Activated CD4-positive, alpha-beta T cell treated with anti-CD3 and anti-CD28 coated beads for 36 hours (primary cell): ENCODE results near the gene GATAD1. TPM values are rescaled to one million over a fixed set of nuclear protein-coding genes. Genes with fewer than 3 reads are reported as not detected.
A peak's percentile ranks its signal among the peaks of the same experiment; 100 is the strongest.

Experiments
- ATAC-seq: fragments of 200-7000 bp; cut with Tn5 transposase; one replicate; pipeline ENCODE4 v1.10.0; 2021; ENCODE audit warnings: mild to moderate bottlenecking, moderate library complexity
- CTCF ChIA-PET: fragments of 350-600 bp; sonication (Branson Sonifier 250); formaldehyde crosslinking; loops from one replicate; lab custom pipeline; 2021; ENCODE audit warnings: antibody characterized with exemption; lab: Charles Lee
- POLR2A ChIA-PET: fragments of 350-600 bp; sonication (Branson Sonifier 250); formaldehyde crosslinking; loops from one replicate; lab custom pipeline; 2021; ENCODE audit warnings: antibody characterized with exemption, inconsistent platforms; lab: Charles Lee
- DNase-seq: peaks from one replicate; pipeline ENCODE4 v3.0.0-alpha.2; 2020
- H3K27ac Mint-ChIP-seq: one replicate; pipeline ENCODE4 v1.8.0; 2021; ENCODE audit warnings: mixed read lengths
- H3K27me3 Mint-ChIP-seq: one replicate; pipeline ENCODE4 v1.8.0; 2021; ENCODE audit warnings: mixed read lengths
- H3K36me3 Mint-ChIP-seq: one replicate; pipeline ENCODE4 v1.8.0; 2021; ENCODE audit warnings: low read depth, mixed read lengths
- H3K4me1 Mint-ChIP-seq: one replicate; pipeline ENCODE4 v1.8.0; 2021; ENCODE audit warnings: mixed read lengths
- H3K4me3 Mint-ChIP-seq: one replicate; pipeline ENCODE4 v1.8.0; 2021; ENCODE audit warnings: mild to moderate bottlenecking, moderate library complexity, mixed read lengths
- H3K9me3 Mint-ChIP-seq: one replicate; pipeline ENCODE4 v1.8.0; 2021; ENCODE audit warnings: low read depth, mixed read lengths
- intact Hi-C, 2 experiments: fragments of 100-400 bp; cut with DNase I in 1 of 2; cut with micrococcal nuclease in 1 of 2; formaldehyde crosslinking; loops; one replicate each; pipeline versions ENCODE4 v1.14.2 to v1.15.1; 2022 to 2024; cut with DNase I, micrococcal nuclease
- total RNA-seq, 2 experiments: library from RNA; stranded (reverse); gene quantifications; one replicate each; pipeline ENCODE4 v1.2.3, GENCODE V29; 2021

GATAD1 gene
- total RNA-seq, 2 experiments from 2014 or later = 18.4 to 19.0 TPM

DNA sequence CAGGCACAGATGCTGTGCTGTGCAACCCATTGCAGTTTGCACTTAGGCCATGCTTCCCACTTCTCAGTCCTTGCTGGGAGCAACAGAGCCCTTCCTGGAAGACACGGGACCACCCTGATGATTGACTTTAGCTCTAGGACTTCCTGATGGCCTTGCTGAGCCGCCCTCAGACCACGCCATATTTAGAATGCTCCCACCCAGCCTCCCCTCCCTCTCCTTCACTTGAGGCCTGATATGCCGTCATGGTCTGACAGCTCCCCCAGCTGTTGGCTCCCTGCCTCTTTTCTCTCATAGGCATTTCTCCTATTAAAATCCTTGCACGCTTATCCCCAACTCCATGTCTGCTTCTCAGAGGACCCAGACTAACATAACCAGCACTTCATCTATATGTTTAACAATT lies 29.4 kb upstream of the GATAD1 start:
- intact Hi-C loops = no loop called here
- H3K27ac Mint-ChIP-seq = no peak overlapping the region
- ChIA-PET POLR2A (no interaction called here), CTCF (no interaction called here)
- ATAC-seq (no peak), DNase-seq (no peak)
- no peaks in the 10 kb centered on the region for H3K36me3 Mint-ChIP-seq
- H3K4me3 Mint-ChIP-seq = no peak overlapping the region
- no peaks in the 10 kb centered on the region for H3K9me3 Mint-ChIP-seq
- peaks cover 8% of the 10 kb centered on the region for H3K27me3 Mint-ChIP-seq
- H3K4me1 Mint-ChIP-seq = no peaks in the 10 kb centered on the region

DNA sequence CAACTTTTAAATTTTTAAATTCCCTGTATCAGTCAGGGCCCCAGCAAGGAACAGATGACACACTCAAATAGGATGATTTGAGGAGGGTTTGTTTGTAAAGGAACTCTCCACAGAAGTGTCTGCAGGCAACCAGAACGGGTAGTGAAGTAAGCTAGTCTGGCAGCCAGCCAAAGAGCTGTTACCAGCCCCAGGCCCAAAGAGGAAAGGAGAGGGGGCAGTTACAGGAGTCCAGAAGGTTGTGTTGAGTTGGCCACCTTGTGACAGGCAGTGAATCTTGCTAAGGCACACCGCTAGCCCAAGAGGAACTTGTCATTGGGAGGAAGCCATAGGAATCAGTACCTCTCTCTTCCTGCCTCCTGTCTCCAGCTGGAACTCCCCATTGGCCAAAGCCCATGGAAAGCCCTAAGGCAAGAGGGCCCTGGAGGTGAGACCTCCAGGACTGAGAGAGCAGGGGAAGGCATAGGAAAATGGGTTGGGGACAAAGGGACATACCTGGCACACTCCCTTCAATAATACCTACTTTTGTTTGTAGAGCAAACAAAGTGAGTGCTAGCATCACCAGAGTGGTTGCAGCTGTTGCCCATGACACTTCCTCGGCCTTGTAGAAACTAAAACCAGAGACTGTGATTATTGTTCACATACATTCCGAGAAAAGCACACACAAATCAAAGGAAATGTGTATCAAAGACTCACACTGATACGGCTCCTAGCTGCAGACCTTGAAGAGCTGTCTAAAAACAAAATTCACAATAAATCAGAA lies 25.4 kb upstream of the GATAD1 start:
- no peak for DNase-seq
- no peak for ATAC-seq
- Mint-ChIP-seq H3K36me3 (no peaks in the 10 kb centered on the region), H3K4me3 (no peak overlapping the region), H3K27me3 (peaks cover 18% of the 10 kb centered on the region), H3K9me3 (no peaks in the 10 kb centered on the region), H3K27ac (no peak overlapping the region), H3K4me1 (peaks cover 10% of the 10 kb centered on the region)
- ChIA-PET CTCF (interaction anchor here (0.5 to 7.7 kb wide), 6 partner anchors 9 to 235 kb away, joined by 3 to 93 read pairs (median 4); partner anchors contain the start of gene GATAD1), POLR2A (no interaction called here)
- intact Hi-C loops = loop anchor here in 1 of 2 experiments (10.0 kb wide), 1 partner anchor 633 kb away; no protein-coding TSS in a partner anchor

DNA sequence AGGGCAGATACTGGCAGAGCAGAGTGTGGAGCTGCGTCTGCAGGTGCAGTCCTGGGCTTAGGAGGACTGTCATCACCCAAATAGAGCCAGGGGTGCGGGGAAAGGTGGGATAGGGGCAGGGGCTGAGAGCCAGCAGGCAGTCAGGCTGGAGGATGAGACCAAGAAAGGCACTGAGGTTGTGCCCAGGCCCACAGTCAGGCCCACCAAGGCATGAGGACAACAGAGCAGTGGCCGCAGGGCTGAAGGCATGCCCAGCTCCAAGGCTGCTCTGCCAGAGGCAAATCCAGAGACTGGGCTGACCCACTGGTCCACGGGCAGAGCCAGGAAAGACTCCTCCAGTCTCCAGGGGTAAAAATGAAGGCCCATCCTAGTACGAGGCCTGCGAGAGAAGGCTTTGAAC lies 24.4 kb upstream of the GATAD1 start:
- no peak for DNase-seq
- Mint-ChIP-seq H3K27ac (no peak overlapping the region), H3K36me3 (no peaks in the 10 kb centered on the region), H3K27me3 (peaks cover 23% of the 10 kb centered on the region), H3K4me1 (peaks cover 10% of the 10 kb centered on the region), H3K4me3 (no peak overlapping the region), H3K9me3 (no peaks in the 10 kb centered on the region)
- intact Hi-C loops = loop anchor here in 1 of 2 experiments (10.0 kb wide), 1 partner anchor 632 kb away; no protein-coding TSS in a partner anchor
- ATAC-seq = no peak
- ChIA-PET CTCF (interaction anchor here (1.4 to 7.7 kb wide), 3 partner anchors 11 to 24 kb away, joined by 4 to 93 read pairs (median 17); partner anchors contain the start of gene GATAD1), POLR2A (no interaction called here)

DNA sequence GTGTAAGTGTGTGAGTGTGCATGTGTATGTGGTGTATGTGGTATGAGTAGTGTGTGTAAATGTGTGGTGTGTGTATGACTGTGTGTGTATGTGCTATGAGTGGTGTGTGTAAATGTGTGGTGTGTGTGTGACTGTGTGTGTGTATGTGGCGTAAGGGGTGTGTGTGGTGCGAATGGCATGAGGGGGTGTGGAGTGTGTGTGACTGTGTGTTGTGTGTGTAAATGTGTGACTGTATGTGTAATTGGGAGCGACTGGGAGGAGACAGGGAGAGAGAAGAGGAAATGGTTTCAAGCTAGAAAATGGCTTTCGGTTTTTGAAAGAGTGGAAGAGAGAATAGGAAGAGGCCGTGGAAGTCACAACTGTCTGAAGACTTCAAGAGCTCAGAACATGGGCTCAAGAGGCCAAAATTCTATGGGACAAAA lies 23.6 kb upstream of the GATAD1 start:
- ATAC-seq = peak; percentile 18
- peak overlapping the region; percentile 0 for H3K4me3 Mint-ChIP-seq
- POLR2A ChIA-PET = interaction anchor here (0.6 to 2.0 kb wide), 2 partner anchors 21 to 24 kb away, joined by 3 to 6 read pairs; partner anchors contain the start of gene GATAD1

DNA sequence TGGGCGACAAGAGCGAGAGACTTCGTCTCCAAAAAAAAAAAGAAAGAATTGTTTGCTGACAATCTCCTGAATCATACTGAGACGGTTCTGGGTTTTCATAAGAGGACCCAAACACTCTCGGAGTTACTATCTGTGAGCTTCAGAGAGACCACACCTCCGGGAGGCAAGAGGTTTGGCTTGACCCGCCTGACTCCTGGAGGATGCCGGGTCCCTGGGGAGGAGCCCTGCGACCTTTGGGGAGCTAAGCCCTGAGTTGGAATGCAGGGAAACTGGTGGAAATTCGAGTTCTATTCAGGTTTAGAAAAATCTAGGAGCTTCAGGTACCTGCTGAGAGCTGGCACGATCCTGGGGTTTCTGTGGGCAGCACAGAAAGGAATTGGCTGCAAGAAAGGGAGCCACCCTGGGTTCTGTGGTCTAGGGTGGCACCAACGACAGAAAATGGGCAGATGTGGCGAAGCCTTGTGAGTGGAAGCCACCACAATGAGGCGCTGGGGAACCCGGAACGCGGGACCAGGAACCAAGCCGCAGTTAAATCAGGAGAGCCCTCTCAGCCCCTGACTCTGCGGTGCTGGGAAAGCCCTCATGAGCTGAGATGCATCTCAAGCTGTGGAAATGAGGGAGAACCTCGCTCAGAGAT lies 21.9 kb upstream of the GATAD1 start:
- POLR2A ChIA-PET = interaction anchor here (0.6 to 2.0 kb wide), 2 partner anchors 22 to 288 kb away, joined by 5 to 6 read pairs; partner anchors contain the start of gene GATAD1

More for the DNA sequence above, 23.6 kb upstream of the GATAD1 start:
- intact Hi-C loops = loop anchor here (1.0 to 10.0 kb wide), 4 partner anchors 24 to 631 kb away; partner anchors contain the start of gene GATAD1 (in 2 of the 2)
- Mint-ChIP-seq H3K27me3 (peaks cover 23% of the 10 kb centered on the region), H3K9me3 (no peaks in the 10 kb centered on the region), H3K36me3 (no peaks in the 10 kb centered on the region), H3K27ac (no peak overlapping the region), H3K4me1 (peaks cover 10% of the 10 kb centered on the region)
- CTCF ChIA-PET = interaction anchor here (0.5 to 7.7 kb wide), 24 partner anchors 8 to 1751 kb away, joined by 3 to 93 read pairs (median 4); partner anchors contain the start of genes ANKIB1, CYP51A1, GATAD1 and KRIT1
- DNase-seq = no peak

DNA sequence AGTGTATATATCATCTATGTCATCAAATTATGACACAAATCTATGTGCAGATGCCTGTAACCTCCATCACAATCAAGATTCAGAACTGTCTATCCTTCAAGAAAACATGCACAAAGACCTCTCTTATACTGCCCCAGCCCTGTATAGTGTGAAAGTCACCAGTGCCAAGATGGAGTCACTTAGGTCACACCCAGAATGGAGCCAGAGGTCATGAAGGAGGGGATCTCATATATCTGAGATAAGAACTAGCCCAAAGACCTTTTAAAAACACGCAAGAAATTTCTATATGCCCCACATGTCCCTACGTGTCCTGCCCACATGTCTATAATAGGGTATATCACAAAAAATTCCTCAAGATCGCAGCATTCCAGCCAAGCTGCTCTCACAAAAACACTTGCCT lies 20.1 kb upstream of the GATAD1 start:
- ChIA-PET CTCF (interaction anchor here (1.0 to 7.7 kb wide), 2 partner anchors 20 to 34 kb away, joined by 3 to 93 read pairs; partner anchors contain the start of gene GATAD1), POLR2A (no interaction called here)
- Mint-ChIP-seq H3K36me3 (no peaks in the 10 kb centered on the region), H3K27ac (no peak overlapping the region), H3K27me3 (peaks cover 21% of the 10 kb centered on the region), H3K4me3 (no peak overlapping the region), H3K4me1 (peaks cover 10% of the 10 kb centered on the region), H3K9me3 (no peaks in the 10 kb centered on the region)
- DNase-seq (no peak), ATAC-seq (no peak)
- intact Hi-C loops = loop anchor here in 1 of 2 experiments (10.0 kb wide), 1 partner anchor 628 kb away; no protein-coding TSS in a partner anchor

More for the DNA sequence above, 21.9 kb upstream of the GATAD1 start:
- DNase-seq = peak; percentile 28
- CTCF ChIA-PET = interaction anchor here (0.6 to 7.7 kb wide), 6 partner anchors 9 to 130 kb away, joined by 3 to 93 read pairs (median 6); partner anchors contain the start of gene GATAD1
- H3K27ac Mint-ChIP-seq = no peak overlapping the region
- no peak for ATAC-seq
- peaks cover 23% of the 10 kb centered on the region for H3K27me3 Mint-ChIP-seq
- H3K36me3 Mint-ChIP-seq = no peaks in the 10 kb centered on the region
- no peak overlapping the region for H3K4me3 Mint-ChIP-seq
- intact Hi-C loops = loop anchor here (2.0 to 10.0 kb wide), 2 partner anchors 629 kb away; no protein-coding TSS in a partner anchor
- H3K4me1 Mint-ChIP-seq = peaks cover 10% of the 10 kb centered on the region
- H3K9me3 Mint-ChIP-seq = no peaks in the 10 kb centered on the region

DNA sequence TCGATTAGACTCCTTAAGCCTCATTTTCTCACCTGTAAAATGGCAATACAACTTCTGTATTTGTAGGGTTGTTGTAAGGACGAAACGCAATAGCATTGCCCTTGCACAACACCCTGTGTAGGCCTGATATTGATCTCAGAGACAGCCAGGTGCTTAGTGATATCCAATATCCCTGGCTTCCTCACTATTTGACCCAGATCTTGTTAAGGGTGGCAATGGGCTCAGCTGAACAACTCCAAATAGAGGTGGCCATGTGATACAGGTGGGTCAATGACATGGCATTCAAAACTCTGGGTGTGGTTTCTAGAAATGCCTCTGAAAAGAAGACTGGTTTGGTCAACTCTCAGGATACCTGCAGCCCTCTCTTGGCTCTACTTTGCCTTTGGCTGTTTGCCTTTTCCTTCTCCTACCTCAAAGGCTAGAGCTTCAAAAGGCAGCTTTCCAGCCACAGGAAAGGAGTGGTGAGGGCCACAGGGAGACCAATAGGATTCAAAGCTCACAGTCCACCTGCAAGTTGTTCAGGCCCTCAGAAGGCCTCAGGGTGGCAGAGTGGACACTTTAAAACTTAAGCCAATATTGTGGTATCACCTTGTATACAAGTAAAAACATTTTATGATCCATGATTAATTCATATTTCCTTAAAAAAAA lies 14.9 kb upstream of the GATAD1 start:
- ChIA-PET CTCF (interaction anchor here (2.4 kb wide), 1 partner anchor 8 kb away, joined by 10 read pairs; no protein-coding TSS in a partner anchor), POLR2A (no interaction called here)
- no peaks in the 10 kb centered on the region for H3K36me3 Mint-ChIP-seq
- H3K4me1 Mint-ChIP-seq = no peaks in the 10 kb centered on the region
- ATAC-seq (no peak), DNase-seq (no peak)
- no peak overlapping the region for H3K4me3 Mint-ChIP-seq
- H3K27me3 Mint-ChIP-seq = peaks cover under 1% of the 10 kb centered on the region
- intact Hi-C loops = no loop called here
- no peaks in the 10 kb centered on the region for H3K9me3 Mint-ChIP-seq
- H3K27ac Mint-ChIP-seq = no peak overlapping the region

DNA sequence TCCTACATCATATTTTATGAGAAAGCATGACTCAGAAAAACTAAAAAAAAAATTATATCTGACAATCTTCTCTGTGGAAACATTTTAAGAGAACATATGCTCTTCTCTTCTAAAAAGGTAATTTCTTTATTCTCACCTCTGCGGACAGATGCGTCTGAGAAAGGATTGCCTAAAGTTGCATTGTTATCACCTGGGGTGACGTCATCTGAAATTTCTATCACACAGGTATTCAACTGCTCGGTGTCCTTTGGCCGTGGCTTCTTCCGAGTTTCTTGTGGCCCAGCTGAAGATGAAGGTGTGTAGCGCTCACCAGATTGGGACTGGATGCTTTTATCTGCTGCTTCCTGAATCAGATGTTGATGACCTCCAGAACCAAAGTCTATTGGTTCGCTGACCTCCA lies 14.3 kb upstream of the GATAD1 start:
- Mint-ChIP-seq H3K9me3 (no peaks in the 10 kb centered on the region), H3K27me3 (no peaks in the 10 kb centered on the region), H3K27ac (no peak overlapping the region), H3K4me3 (no peak overlapping the region), H3K36me3 (no peaks in the 10 kb centered on the region), H3K4me1 (no peaks in the 10 kb centered on the region)
- ChIA-PET CTCF (interaction anchor here (0.7 to 2.4 kb wide), 2 partner anchors 9 to 14 kb away, joined by 4 to 10 read pairs; no protein-coding TSS in a partner anchor), POLR2A (no interaction called here)
- intact Hi-C loops = no loop called here
- no peak for DNase-seq
- no peak for ATAC-seq

DNA sequence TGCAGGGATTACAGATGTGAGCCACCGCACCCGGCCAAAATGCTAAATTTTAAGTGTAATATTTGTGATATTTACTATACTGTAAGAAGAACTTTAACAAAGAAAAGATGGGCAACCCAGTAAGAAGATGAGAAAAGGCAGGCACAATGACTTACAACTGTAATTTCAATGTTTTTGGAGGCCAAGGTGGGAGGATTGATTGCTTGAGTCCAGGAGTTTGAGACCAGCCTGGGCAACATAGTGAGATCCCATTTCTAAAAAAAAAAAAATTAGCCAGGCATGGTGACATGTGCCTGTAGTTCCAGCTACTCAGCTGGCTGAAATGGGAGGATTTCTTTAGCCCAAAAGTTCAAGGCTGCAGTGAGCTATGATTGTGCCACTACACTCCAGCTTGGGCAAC lies 11.7 kb upstream of the GATAD1 start:
- DNase-seq = no peak
- H3K27ac Mint-ChIP-seq = no peak overlapping the region
- H3K27me3 Mint-ChIP-seq = no peaks in the 10 kb centered on the region
- intact Hi-C loops = no loop called here
- H3K9me3 Mint-ChIP-seq = no peaks in the 10 kb centered on the region
- no peak for ATAC-seq
- ChIA-PET POLR2A (no interaction called here), CTCF (interaction anchor here (0.7 to 1.1 kb wide), 2 partner anchors 11 to 135 kb away, joined by 3 to 4 read pairs; no protein-coding TSS in a partner anchor)
- no peaks in the 10 kb centered on the region for H3K4me1 Mint-ChIP-seq
- no peaks in the 10 kb centered on the region for H3K36me3 Mint-ChIP-seq
- H3K4me3 Mint-ChIP-seq = no peak overlapping the region

DNA sequence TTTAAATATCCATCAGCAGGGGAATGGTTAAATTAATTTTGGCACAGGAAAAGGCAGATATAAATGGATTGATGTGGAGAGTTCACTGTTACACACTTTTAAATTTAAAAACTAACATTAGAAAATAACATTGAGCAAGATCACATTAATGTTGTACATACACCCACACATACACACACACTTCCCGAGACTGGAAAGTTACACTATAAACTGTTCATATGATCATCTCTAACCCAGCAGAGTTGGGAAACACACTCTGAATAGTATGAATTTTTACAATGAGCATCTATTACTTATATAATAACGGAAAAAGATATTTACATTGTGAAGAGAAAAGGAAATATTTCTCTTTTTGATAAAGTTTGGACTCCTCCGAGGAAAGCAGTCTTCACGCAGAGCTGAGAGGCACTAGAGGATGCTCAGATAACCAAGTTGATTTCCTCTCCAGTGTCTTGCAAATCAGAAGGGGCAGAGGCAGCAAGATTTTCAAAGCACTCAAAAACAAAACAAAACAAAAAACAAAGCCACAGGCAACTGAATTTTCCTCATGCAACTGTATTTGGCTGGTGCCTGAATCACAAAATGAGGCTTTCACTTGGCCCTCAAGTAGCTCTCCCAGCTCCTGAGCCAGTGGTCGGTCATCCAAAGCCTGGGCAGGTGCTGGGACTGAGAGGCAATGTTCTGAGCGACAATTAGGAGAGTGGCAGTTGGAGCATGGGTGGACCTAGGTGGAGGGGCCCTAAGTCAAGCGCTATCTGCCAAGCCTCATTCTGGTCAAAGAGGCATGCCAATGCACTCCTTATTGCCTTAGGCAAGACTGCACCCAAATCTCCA lies 10.5 kb upstream of the GATAD1 start:
- Mint-ChIP-seq H3K4me3 (no peak overlapping the region), H3K4me1 (no peaks in the 10 kb centered on the region), H3K36me3 (no peaks in the 10 kb centered on the region), H3K9me3 (no peaks in the 10 kb centered on the region), H3K27ac (no peak overlapping the region), H3K27me3 (no peaks in the 10 kb centered on the region)
- no peak for ATAC-seq
- no peak for DNase-seq
- CTCF ChIA-PET = interaction anchor here (0.7 kb wide), 1 partner anchor 101 kb away, joined by 3 read pairs; no protein-coding TSS in a partner anchor
- intact Hi-C loops = no loop called here
- POLR2A ChIA-PET = no interaction called here
